Esophagus (tissue), 2 donors: ENCODE results near the gene WDR43. TPM values are rescaled to one million over a fixed set of nuclear protein-coding genes. Genes with fewer than 3 reads are reported as not detected.

Source experiments
- H3K27ac ChIP-seq, 2 donors: one replicate each; pipeline ENCODE4 v1.5.1; 2013; ENCODE audit warnings: low read depth in 2 of 2, mild to moderate bottlenecking in 2 of 2, inconsistent platforms in 1 of 2, low read length in 1 of 2, moderate library complexity in 1 of 2
- H3K27me3 ChIP-seq, 2 donors: one replicate each; pipeline ENCODE4 v1.6.1; 2013; ENCODE audit warnings: low read length in 2 of 2, control low read depth in 1 of 2, mild to moderate bottlenecking in 1 of 2; ENCODE audit not compliant: insufficient read depth in 2 of 2, control insufficient read depth in 1 of 2
- H3K36me3 ChIP-seq, 2 donors: one replicate each; pipeline ENCODE4 v1.6.1; 2013; ENCODE audit warnings: low read length in 1 of 2; ENCODE audit not compliant: control insufficient read depth in 2 of 2, insufficient read depth in 2 of 2
- H3K4me1 ChIP-seq, 2 donors: one replicate each; pipeline ENCODE4 v1.6.1; 2013; ENCODE audit warnings: low read length in 1 of 2; ENCODE audit not compliant: control insufficient read depth in 2 of 2, insufficient read depth in 2 of 2
- H3K4me3 ChIP-seq, 2 donors: one replicate each; pipeline ENCODE4 v1.5.1; 2013; ENCODE audit warnings: low read length in 2 of 2, mild to moderate bottlenecking in 2 of 2, low read depth in 1 of 2, moderate library complexity in 1 of 2
- H3K9me3 ChIP-seq, 2 donors: one replicate each; pipeline ENCODE4 v1.6.1; 2013; ENCODE audit warnings: mild to moderate bottlenecking in 2 of 2, low read depth in 1 of 2, low read length in 1 of 2, moderate library complexity in 1 of 2; ENCODE audit not compliant: control insufficient read depth in 2 of 2, insufficient read depth in 1 of 2
- WGBS, 2 donors: extraction: QIAGEN DNeasy Blood & Tissue Kit; methylation state at CpG; one replicate each; pipeline ENCODE4 v1.1.7; 2013; 5-methylcytosine and 5-hydroxymethylcytosine counted together
- polyA plus RNA-seq, 2 donors: library from polyadenylated mRNA; stranded (reverse); fragments of 200-250 nt; gene quantifications; one replicate each; pipeline ENCODE4 v1.2.3, GENCODE V29; 2013
- donor health status: healthy with polysubstance abuse.
- donor health status: Bipolar disorder and iron deficiency.

The WDR43 gene
- polyA plus RNA-seq, 2 donors, result 8.1 to 18.7 TPM

DNA sequence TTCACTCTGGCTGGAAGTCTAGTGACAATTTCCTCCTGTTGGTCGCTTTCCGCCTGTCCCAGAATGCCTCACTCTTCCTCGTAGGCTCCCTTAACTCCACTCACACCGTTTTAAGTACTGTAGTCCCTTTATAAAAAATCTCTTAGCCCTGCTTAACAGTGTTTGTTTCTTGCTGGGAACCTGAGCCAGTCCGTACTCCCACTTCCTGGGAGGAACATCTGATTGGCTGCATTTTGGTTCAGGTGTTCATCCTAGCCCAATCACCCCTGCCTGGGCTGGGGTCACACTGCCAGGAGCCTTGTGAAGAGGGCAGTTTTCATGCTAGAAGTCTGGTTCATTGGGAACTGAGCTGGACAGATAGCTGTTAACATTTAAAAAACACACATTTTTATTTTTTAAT is 61.0 kb downstream of the WDR43 start:
- H3K9me3 ChIP-seq, result no peaks in the 10 kb centered on the region
- WGBS, 2 donors, result 48 to 53% methylated on average over 5 of the region's 5 CpGs
- peaks cover 0 to 4% of the 10 kb centered on the region in 2 donors for H3K4me1 ChIP-seq
- no peak overlapping the region for H3K4me3 ChIP-seq
- no peaks in the 10 kb centered on the region for H3K27me3 ChIP-seq
- no peaks in the 10 kb centered on the region for H3K36me3 ChIP-seq
- H3K27ac ChIP-seq, result no peak overlapping the region

DNA sequence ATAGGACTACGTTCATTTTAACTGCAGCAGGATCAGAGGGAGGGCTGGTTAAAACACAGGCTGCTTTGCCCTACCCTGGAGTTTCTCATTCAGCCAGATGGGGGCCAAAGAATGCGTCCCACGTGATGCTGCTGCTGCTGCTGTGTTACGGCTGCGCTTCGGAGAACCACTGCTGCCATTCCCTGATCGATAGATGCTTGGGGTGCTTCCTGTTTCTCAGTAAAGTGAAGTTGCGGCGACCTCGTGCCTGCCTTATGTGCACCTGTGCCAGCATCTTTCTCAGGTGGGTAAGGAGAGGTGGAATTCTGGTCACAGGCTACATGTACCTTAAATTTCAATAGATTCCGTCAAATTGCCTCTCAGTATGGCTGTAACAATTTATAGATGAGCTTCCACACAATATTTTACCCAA is 62.0 kb downstream of the WDR43 start:
- WGBS, 2 donors, result 14 to 31% methylated on average over 11 of the region's 11 CpGs
- H3K4me1 ChIP-seq, result peaks cover 0 to 4% of the 10 kb centered on the region in 2 donors
- H3K27me3 ChIP-seq, result no peaks in the 10 kb centered on the region
- no peak overlapping the region for H3K4me3 ChIP-seq
- H3K27ac ChIP-seq, result no peak overlapping the region
- H3K36me3 ChIP-seq, result no peaks in the 10 kb centered on the region
- H3K9me3 ChIP-seq, result no peaks in the 10 kb centered on the region

DNA sequence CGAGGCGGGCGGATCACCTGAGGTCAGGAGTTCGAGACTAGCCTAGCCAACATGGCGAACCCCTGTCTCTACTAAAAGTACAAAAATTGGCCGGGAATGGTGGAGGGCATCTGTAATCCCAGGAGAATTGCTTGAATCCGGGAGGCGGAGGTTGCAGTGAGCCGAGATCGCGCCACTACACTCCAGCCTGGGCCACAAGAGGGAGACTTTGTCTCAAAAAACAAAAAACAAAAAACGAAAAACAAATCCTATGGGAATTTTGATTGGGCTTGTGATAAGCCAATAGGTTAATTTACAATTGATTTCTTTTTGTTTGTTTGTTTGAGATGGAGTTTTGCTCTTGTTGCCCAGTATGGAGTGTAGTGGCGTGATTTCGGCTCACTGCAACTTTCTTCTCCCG is 62.4 kb downstream of the WDR43 start:
- H3K27me3 ChIP-seq, result no peaks in the 10 kb centered on the region
- H3K36me3 ChIP-seq, result no peaks in the 10 kb centered on the region
- peaks cover 0 to 4% of the 10 kb centered on the region in 2 donors for H3K4me1 ChIP-seq
- H3K4me3 ChIP-seq, result no peak overlapping the region
- H3K27ac ChIP-seq, result no peak overlapping the region
- no peaks in the 10 kb centered on the region for H3K9me3 ChIP-seq
- WGBS, 2 donors, result 46 to 77% methylated on average over 15 of the region's 15 CpGs

DNA sequence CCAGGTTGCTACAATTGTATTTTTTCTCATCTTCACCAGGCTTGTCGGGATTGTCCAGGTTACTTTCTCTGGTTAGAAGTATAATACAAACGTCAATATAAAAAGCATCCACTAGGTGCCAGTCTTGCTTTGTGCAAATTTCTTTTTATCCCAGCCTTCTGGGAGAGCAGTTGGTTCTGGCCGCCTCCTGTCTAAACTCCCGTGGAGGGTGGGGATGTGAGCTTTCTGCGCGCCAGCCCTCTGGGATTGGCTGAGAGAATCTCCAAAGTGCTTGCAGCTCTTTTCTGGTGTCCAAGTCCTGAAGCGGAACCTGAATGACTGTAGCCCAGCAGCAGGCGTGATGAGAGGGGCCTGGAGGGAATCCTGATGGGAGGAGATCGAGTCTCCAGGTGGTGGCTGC is 64.2 kb downstream of the WDR43 start:
- Histone ChIP-seq H3K4me1 (no peaks in the 10 kb centered on the region), H3K4me3 (no peak overlapping the region), H3K27me3 (no peaks in the 10 kb centered on the region), H3K36me3 (no peaks in the 10 kb centered on the region), H3K9me3 (no peaks in the 10 kb centered on the region), H3K27ac (no peak overlapping the region)
- 16 to 21% methylated on average over 9 of the region's 9 CpGs for WGBS, 2 donors

DNA sequence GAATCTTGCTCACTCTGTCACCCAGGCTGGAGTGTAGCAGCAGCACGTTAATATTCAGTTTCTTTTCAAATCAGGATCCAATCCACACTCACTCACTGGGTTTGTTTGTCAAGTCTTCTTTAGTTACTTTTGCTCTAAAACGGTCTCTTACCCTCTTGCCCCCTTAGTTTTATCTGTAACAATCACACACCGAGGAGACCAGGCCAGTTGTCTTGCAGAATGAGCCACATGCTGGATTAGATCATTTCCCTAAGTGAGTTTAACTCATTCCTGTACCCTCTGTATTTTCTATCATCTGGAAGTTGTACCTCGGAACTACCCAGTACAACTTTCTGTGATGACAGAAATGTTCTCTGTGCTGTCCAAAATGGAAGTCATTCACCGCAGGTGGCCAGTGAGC is 65.9 kb downstream of the WDR43 start:
- Histone ChIP-seq H3K36me3 (no peaks in the 10 kb centered on the region), H3K4me3 (no peak overlapping the region), H3K4me1 (no peaks in the 10 kb centered on the region), H3K9me3 (no peaks in the 10 kb centered on the region), H3K27me3 (no peaks in the 10 kb centered on the region), H3K27ac (no peak overlapping the region)
- 58 to 60% methylated on average over 5 of the region's 5 CpGs for WGBS, 2 donors

DNA sequence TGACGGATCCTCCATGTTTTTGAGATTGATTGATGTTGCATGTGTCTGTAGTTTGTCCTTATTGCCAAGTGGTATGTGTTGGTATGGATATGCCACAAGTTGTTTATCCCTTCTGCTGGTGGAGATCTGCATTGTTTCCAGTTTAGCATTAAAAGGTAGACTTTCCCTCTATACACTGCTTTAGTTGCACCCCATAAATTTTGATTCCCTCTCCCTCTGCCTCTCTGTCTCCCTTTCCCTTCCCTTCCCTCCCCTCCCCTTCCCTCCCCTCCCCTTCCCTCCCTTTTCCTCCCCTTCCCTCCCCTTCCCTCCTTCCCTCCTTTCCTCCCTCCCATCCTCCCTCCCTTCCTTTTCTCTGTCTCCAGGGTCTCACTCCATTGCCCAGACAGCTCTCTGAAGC is 68.0 kb downstream of the WDR43 start:
- 94 to 100% methylated on average over 1 of the region's 1 CpG for WGBS, 2 donors

DNA sequence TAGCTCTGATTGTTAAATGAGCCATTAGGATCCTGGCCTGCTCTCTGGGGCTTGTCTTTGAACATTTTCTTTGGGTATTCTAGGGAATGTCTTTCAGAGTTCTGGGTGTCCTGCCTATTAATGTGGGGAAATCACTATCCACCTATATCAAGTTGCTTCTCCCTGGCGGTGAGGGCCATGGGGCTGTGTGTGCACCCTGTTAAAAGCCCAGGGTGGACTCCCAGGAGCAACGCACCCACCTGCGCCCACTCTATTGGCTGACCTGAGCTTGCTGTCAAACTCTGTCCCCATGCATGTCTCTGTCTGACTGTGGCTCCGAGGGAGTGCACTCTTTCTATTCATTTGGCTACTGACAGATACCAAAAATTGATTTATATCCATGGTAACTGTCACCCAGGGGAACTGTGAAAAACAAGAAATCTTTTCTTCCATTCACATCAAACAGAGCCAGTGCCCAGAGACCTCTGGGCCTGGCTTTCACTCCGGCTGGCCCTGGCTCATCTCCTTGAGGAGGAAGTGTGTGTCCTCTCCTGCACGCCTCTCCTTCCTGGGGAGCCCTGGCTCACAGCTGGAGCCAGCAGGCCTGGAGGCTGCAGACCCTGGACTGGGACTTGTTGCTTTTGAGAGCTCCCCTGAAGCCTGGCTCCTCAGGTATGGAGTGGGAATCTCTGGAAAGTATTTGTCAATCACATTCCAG is 76.1 kb downstream of the WDR43 start:
- H3K27ac ChIP-seq, result no peak overlapping the region
- WGBS, 2 donors, result 79% methylated on average over 6 of the region's 6 CpGs
- no peaks in the 10 kb centered on the region for H3K36me3 ChIP-seq
- no peaks in the 10 kb centered on the region for H3K27me3 ChIP-seq
- H3K4me3 ChIP-seq, result no peak overlapping the region
- H3K9me3 ChIP-seq, result no peaks in the 10 kb centered on the region
- no peaks in the 10 kb centered on the region for H3K4me1 ChIP-seq

More for the DNA sequence above, 68.0 kb downstream of the WDR43 start:
- H3K4me3 ChIP-seq, result no peak overlapping the region
- H3K27ac ChIP-seq, result no peak overlapping the region
- H3K36me3 ChIP-seq, result no peaks in the 10 kb centered on the region
- H3K4me1 ChIP-seq, result no peaks in the 10 kb centered on the region
- H3K27me3 ChIP-seq, result no peaks in the 10 kb centered on the region
- H3K9me3 ChIP-seq, result no peaks in the 10 kb centered on the region

DNA sequence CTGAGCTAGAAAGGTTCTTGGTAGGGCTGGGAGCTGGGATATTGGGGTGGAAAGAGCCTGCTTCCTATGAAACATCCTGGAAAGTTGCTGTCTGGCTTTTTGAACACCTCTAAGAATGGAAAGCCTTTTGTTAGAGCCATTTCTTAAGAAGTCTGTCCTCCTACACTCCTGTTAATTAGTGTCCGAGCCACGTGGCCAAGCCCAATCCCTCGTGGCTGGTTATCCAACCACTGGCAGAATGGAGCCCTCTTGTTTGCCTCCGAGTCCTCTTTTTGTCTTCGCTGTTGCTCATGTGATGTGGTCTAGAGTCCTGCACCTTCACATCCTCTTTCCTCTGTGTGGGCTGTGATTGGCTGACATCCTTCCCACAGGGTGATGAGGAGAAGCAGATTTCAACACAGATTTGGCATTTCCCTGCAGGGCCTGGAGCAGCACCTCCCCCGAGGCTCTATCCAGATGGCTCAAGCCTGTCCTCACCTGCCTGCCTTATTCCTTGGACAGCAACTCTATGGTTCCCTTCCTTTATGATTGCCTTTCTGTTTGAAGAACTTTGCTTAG is 78.4 kb downstream of the WDR43 start:
- no peak overlapping the region for H3K27ac ChIP-seq
- no peaks in the 10 kb centered on the region for H3K36me3 ChIP-seq
- no peaks in the 10 kb centered on the region for H3K9me3 ChIP-seq
- no peaks in the 10 kb centered on the region for H3K27me3 ChIP-seq
- no peak overlapping the region for H3K4me3 ChIP-seq
- WGBS, 2 donors, result 63 to 75% methylated on average over 6 of the region's 6 CpGs
- no peaks in the 10 kb centered on the region for H3K4me1 ChIP-seq

DNA sequence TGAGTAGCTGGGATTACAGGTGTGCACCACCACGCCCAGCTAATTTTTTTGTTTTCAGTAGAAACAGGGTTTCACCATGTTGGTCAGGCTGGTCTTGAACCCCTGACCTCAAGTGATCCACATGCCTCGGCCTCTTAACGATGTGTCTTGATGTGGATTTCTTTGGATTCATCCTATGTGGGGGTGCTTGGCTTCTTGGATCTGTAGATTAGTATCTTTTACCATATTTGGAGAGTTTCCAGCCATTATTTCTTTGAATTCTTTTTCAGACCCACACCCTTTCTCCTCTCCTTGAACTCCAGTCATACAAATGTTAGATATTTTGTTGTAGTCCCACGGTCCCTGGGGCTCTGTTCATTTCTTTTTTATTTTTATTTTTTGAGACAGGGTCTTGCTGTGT is 79.8 kb downstream of the WDR43 start:
- no peaks in the 10 kb centered on the region for H3K9me3 ChIP-seq
- no peak overlapping the region for H3K4me3 ChIP-seq
- H3K27me3 ChIP-seq, result no peaks in the 10 kb centered on the region
- 88 to 95% methylated on average over 4 of the region's 4 CpGs for WGBS, 2 donors
- no peak overlapping the region for H3K27ac ChIP-seq
- H3K36me3 ChIP-seq, result no peaks in the 10 kb centered on the region
- H3K4me1 ChIP-seq, result no peaks in the 10 kb centered on the region

DNA sequence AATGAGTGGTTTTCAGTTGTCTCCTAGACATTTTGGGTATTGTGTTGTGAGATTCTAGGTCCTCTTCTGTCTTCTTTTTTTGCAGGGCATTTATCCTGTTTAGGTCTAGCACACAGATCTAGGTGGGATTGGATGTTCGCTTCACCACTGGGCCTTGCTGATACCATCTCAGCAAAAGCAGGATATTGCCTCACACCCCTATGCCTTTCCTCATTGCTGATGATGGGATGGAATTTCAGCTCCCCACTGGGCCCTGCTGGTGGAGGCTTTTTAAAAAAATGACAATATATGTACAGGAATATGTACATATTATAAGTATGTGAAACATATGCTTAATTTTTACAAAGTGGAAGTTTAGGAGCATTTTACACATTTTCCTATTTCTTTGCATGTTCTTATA is 81.2 kb downstream of the WDR43 start:
- no peak overlapping the region for H3K4me3 ChIP-seq
- H3K27me3 ChIP-seq, result no peaks in the 10 kb centered on the region
- no peak overlapping the region for H3K27ac ChIP-seq
- no peaks in the 10 kb centered on the region for H3K36me3 ChIP-seq
- WGBS, 2 donors, result 91 to 95% methylated on average over 1 of the region's 1 CpG
- H3K9me3 ChIP-seq, result no peaks in the 10 kb centered on the region
- peaks cover 0 to 4% of the 10 kb centered on the region in 2 donors for H3K4me1 ChIP-seq
